PC-9 (cell line): ENCODE data around the gene UBE2G1.

Experiments used
- CTCF ChIP-seq: fragments of 200-600 bp; sonication (generic); conservative IDR thresholded peaks from 2 replicates; pipeline ENCODE4 v1.6.1; 2017; ENCODE audit warnings: mixed run types, antibody characterized with exemption, mild to moderate bottlenecking, moderate library complexity
- EZH2 ChIP-seq: fragments of 200-600 bp; sonication (generic); IDR thresholded peaks from 2 replicates; pipeline ENCODE4 v1.8.0; 2017; ENCODE audit warnings: antibody characterized with exemption, low read depth

- TF ChIP-seq CTCF (no peak), EZH2 (no peak)
Measured at GRCh38 chr17:4318186-4318585, 48.3 kb downstream of the UBE2G1 start.
